ENCODE measurements around the gene AIF1. TPM values are rescaled to one million over a fixed set of nuclear protein-coding genes. Genes with fewer than 3 reads are reported as not detected.
A peak's percentile ranks its signal among the peaks of the same experiment; 100 is the strongest.

The AIF1 gene
- total RNA-seq, 1 experiment from 2014 or later: not detected

GRCh38 chr6:31621991-31622390, 7.0 kb downstream of the AIF1 start:
- TF ChIP-seq EZH2 (IDR thresholded peaks at IDR 0.05; ENCODE audit: low read length, unreplicated experiment) (no peak), EZH2phosphoT487 (IDR thresholded peaks at IDR 0.05; ENCODE audit: borderline replicate concordance, low read length) (no peak)
- TF ChIP-seq, protein P1, sequence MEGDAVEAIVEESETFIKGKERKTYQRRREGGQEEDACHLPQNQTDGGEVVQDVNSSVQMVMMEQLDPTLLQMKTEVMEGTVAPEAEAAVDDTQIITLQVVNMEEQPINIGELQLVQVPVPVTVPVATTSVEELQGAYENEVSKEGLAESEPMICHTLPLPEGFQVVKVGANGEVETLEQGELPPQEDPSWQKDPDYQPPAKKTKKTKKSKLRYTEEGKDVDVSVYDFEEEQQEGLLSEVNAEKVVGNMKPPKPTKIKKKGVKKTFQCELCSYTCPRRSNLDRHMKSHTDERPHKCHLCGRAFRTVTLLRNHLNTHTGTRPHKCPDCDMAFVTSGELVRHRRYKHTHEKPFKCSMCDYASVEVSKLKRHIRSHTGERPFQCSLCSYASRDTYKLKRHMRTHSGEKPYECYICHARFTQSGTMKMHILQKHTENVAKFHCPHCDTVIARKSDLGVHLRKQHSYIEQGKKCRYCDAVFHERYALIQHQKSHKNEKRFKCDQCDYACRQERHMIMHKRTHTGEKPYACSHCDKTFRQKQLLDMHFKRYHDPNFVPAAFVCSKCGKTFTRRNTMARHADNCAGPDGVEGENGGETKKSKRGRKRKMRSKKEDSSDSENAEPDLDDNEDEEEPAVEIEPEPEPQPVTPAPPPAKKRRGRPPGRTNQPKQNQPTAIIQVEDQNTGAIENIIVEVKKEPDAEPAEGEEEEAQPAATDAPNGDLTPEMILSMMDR (conservative IDR thresholded peaks at IDR 0.05; ENCODE audit: low read depth, low read length): no peak
- peak overlapping the region; percentile 98 for H3K4me2 ChIP-seq (ENCODE audit: low read length)
- H3K9me2 ChIP-seq (replicated peaks; ENCODE audit: low read length): no peaks in the 10 kb centered on the region
- peak overlapping the region; percentile 79 for H3K27ac ChIP-seq (ENCODE audit: low read length)
- peaks cover 52% of the 10 kb centered on the region for H3K79me2 ChIP-seq (ENCODE audit: low read length)
- CTCF ChIA-PET: no interaction called here
- ATAC-seq: no peak
- POLR2A ChIA-PET (ENCODE audit: unreplicated experiment): interaction anchor here (0.8 kb wide), 1 partner anchor 30 kb away, joined by 7 read pairs; no protein-coding TSS in a partner anchor
- no peaks in the 10 kb centered on the region for H3F3A ChIP-seq (ENCODE audit: low read length, unreplicated experiment)
- H3K4me3 ChIP-seq (ENCODE audit: low read length): peak overlapping the region; percentile 99
- H3K36me3 ChIP-seq (ENCODE audit: low read depth, low read length): peaks cover 35% of the 10 kb centered on the region
- no peak overlapping the region for H2AFZ ChIP-seq (ENCODE audit: low read length)
- H3K9ac ChIP-seq (ENCODE audit: low read length): peak overlapping the region; percentile 99
- peaks cover 17% of the 10 kb centered on the region for H3K4me1 ChIP-seq (ENCODE audit: insufficient read depth, low read length)
- peaks cover 24% of the 10 kb centered on the region for H4K20me1 ChIP-seq (ENCODE audit: low read length)
- intact Hi-C loops (cut with micrococcal nuclease): no loop called here
- H3K27me3 ChIP-seq (ENCODE audit: low read length): no peaks in the 10 kb centered on the region
- no TSS peak for BruUV-seq (replicated peaks)
- H3K9me3 ChIP-seq (ENCODE audit: low read length): no peaks in the 10 kb centered on the region
- peak; percentile 53 for DNase-seq

GRCh38 chr6:31622684-31623091, 7.7 kb downstream of the AIF1 start:
- TF ChIP-seq EZH2phosphoT487 (IDR thresholded peaks at IDR 0.05; ENCODE audit: borderline replicate concordance, low read length) (no peak), EZH2 (IDR thresholded peaks at IDR 0.05; ENCODE audit: low read length, unreplicated experiment) (no peak)
- TF ChIP-seq, protein P1 (conservative IDR thresholded peaks at IDR 0.05; ENCODE audit: low read depth, low read length): no peak
- Histone ChIP-seq H2AFZ (ENCODE audit: low read length) (no peak overlapping the region), H3K9me3 (ENCODE audit: low read length) (no peaks in the 10 kb centered on the region), H3K9ac (ENCODE audit: low read length) (peak overlapping the region; percentile 99), H3K79me2 (ENCODE audit: low read length) (peaks cover 52% of the 10 kb centered on the region), H3F3A (ENCODE audit: low read length, unreplicated experiment) (no peaks in the 10 kb centered on the region), H3K4me2 (ENCODE audit: low read length) (peak overlapping the region; percentile 98), H3K36me3 (ENCODE audit: low read depth, low read length) (peaks cover 42% of the 10 kb centered on the region), H3K4me1 (ENCODE audit: insufficient read depth, low read length) (peaks cover 17% of the 10 kb centered on the region), H3K27ac (ENCODE audit: low read length) (peak overlapping the region; percentile 79), H3K27me3 (ENCODE audit: low read length) (no peaks in the 10 kb centered on the region), H3K4me3 (ENCODE audit: low read length) (peak overlapping the region; percentile 99), H4K20me1 (ENCODE audit: low read length) (peaks cover 24% of the 10 kb centered on the region), H3K9me2 (replicated peaks; ENCODE audit: low read length) (no peaks in the 10 kb centered on the region)
- intact Hi-C loops (cut with micrococcal nuclease): no loop called here
- POLR2A ChIA-PET (ENCODE audit: unreplicated experiment): interaction anchor here (0.5 kb wide), 1 partner anchor 29 kb away, joined by 4 read pairs; no protein-coding TSS in a partner anchor
- no peak for ATAC-seq
- no TSS peak for BruUV-seq (replicated peaks)
- DNase-seq: peak; percentile 60
- CTCF ChIA-PET: no interaction called here

DNA sequence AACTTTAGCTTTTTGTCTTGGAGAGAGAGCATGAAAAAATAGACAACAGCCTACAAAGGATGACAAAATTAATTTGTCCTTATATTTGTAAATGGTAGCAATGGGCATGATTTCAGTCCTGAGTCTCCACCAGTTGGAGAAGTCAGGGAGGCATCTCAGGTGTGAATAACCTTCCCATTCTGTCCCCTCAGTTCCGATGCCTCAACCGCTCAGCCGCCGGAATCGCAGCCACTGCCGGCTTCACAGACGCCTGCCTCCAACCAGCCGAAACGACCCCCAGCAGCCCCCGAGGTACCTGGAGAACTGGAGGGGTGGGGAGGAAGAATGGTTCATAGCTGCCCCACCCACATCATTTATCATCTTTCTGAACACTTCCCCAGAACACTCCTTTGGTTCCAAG, 9.0 kb downstream of the AIF1 start:
- Histone ChIP-seq H3K4me2 (ENCODE audit: low read length) (no peak overlapping the region), H4K20me1 (ENCODE audit: low read length) (peaks cover 24% of the 10 kb centered on the region), H2AFZ (ENCODE audit: low read length) (no peak overlapping the region), H3K27me3 (ENCODE audit: low read length) (no peaks in the 10 kb centered on the region), H3K4me1 (ENCODE audit: insufficient read depth, low read length) (peaks cover 17% of the 10 kb centered on the region), H3K9me3 (ENCODE audit: low read length) (no peaks in the 10 kb centered on the region), H3K36me3 (ENCODE audit: low read depth, low read length) (peaks cover 55% of the 10 kb centered on the region), H3K79me2 (ENCODE audit: low read length) (peaks cover 52% of the 10 kb centered on the region), H3K27ac (ENCODE audit: low read length) (no peak overlapping the region), H3K4me3 (ENCODE audit: low read length) (no peak overlapping the region), H3K9ac (ENCODE audit: low read length) (no peak overlapping the region), H3K9me2 (replicated peaks; ENCODE audit: low read length) (no peaks in the 10 kb centered on the region), H3F3A (ENCODE audit: low read length, unreplicated experiment) (no peaks in the 10 kb centered on the region)
- ChIA-PET CTCF (no interaction called here), POLR2A (ENCODE audit: unreplicated experiment) (no interaction called here)
- TF ChIP-seq, protein P1 (conservative IDR thresholded peaks at IDR 0.05; ENCODE audit: low read depth, low read length): no peak
- TF ChIP-seq EZH2 (IDR thresholded peaks at IDR 0.05; ENCODE audit: low read length, unreplicated experiment): no peak
- no TSS peak for BruUV-seq (replicated peaks)
- DNase-seq: no peak
- intact Hi-C loops (cut with micrococcal nuclease): no loop called here
- no peak for ATAC-seq

Data from PC-3 (cell line).